Measurements from ENCODE around the gene PCLO. TPM values are rescaled to one million over a fixed set of nuclear protein-coding genes. Genes with fewer than 3 reads are reported as not detected.

The PCLO gene
- total RNA-seq, 1 experiment from 2014 or later: 3.1 TPM

DNA sequence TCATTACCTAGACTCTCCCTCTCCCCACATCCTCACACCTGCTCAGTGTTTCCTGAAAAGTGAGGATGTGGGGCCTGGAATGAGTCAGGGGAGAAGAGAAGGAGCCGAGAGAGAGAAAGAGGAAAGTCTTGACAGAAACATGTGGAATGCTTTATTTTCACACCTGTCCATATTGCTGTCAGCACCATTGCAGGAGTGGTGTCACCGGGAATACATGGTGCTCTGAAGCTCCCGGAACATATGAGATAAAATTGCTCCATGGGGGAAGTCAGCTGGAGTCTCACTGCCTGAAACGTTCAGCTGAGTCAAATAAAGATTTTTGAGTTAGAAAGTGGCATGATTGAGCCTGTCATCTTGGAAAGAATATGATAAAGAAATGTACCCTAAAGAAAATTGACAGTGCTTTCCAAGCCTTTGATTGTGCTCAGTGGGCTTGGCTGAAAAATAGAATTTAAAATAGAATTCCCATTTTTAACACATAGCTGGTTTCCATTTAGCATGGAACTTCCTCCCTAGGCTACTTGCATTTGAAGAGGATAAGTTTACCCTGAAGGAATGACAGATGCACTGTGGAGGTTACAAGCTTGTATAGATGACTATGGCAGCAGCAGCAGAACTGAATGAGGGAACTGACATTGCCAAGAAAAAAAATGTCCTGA lies 182.4 kb downstream of the PCLO start:
- Histone ChIP-seq H3K9me3 (ENCODE audit: control insufficient read depth, low read depth, low read length) (no peaks in the 10 kb centered on the region), H3K79me2 (ENCODE audit: insufficient read depth, low read length) (no peaks in the 10 kb centered on the region), H3K4me2 (ENCODE audit: insufficient read depth, insufficient read length, low read length) (no peak overlapping the region), H3K9ac (ENCODE audit: extremely low read depth, insufficient read length, low read length) (peak overlapping the region; percentile 14), H3K27ac (ENCODE audit: insufficient read length, low read depth, low read length) (no peak overlapping the region), H2AFZ (ENCODE audit: low read length) (no peak overlapping the region), H4K91ac (ENCODE audit: insufficient read length, low read depth, low read length) (no peak overlapping the region), H4K5ac (ENCODE audit: insufficient read length, low read depth, low read length) (no peak overlapping the region), H3K56ac (ENCODE audit: insufficient read length, low read depth, low read length) (no peak overlapping the region), H2AK5ac (ENCODE audit: insufficient read length, low read length) (no peak overlapping the region), H4K8ac (replicated peaks; ENCODE audit: insufficient read length, low read depth, low read length) (no peak overlapping the region), H3T11ph (ENCODE audit: low read length) (no peak overlapping the region), H2BK120ac (ENCODE audit: low read depth, low read length, poor library complexity, severe bottlenecking) (no peak overlapping the region), H2BK5ac (ENCODE audit: insufficient read length, low read length) (peak overlapping the region; percentile 53), H3K79me1 (ENCODE audit: insufficient read depth, low read depth, low read length, poor library complexity, severe bottlenecking) (no peaks in the 10 kb centered on the region), H3K18ac (ENCODE audit: insufficient read length, low read depth, low read length) (no peak overlapping the region), H3K4me1 (ENCODE audit: insufficient read depth, low read length) (no peaks in the 10 kb centered on the region), H3K4ac (ENCODE audit: low read depth, low read length) (no peak overlapping the region), H2BK20ac (ENCODE audit: low read depth, low read length, poor library complexity, severe bottlenecking) (no peak overlapping the region), H3K27me3 (ENCODE audit: insufficient read depth, low read length) (no peaks in the 10 kb centered on the region), H2BK12ac (ENCODE audit: insufficient read length, low read depth, low read length) (no peak overlapping the region), H4K20me1 (ENCODE audit: control insufficient read depth, insufficient read depth, insufficient read length) (no peaks in the 10 kb centered on the region), H3K23me2 (ENCODE audit: insufficient read length, low read depth, low read length, poor library complexity, severe bottlenecking) (no peaks in the 10 kb centered on the region), H3K14ac (ENCODE audit: insufficient read depth, low read length) (no peak overlapping the region), H2BK15ac (ENCODE audit: low read depth, low read length) (no peak overlapping the region; the same call in 1 of the 2 replicates), H3K23ac (ENCODE audit: insufficient read length, low read depth, low read length) (no peak overlapping the region)
- no peaks in the 10 kb centered on the region for H3K9me3 Mint-ChIP-seq
- no peaks in the 10 kb centered on the region for H3K36me3 Mint-ChIP-seq (ENCODE audit: insufficient read depth in 1 of 3, low read depth in 3 of 3)
- DNase-seq: no peak
- H3K4me3 Mint-ChIP-seq: no peak overlapping the region
- WGBS (ENCODE audit: extremely low coverage, insufficient read length, low lambda C conversion rate): no CpG with 5 or more reads among the region's 4 CpGs
- H3K27me3 Mint-ChIP-seq (ENCODE audit: low read depth): no peaks in the 10 kb centered on the region
- TF ChIP-seq, protein P1, sequence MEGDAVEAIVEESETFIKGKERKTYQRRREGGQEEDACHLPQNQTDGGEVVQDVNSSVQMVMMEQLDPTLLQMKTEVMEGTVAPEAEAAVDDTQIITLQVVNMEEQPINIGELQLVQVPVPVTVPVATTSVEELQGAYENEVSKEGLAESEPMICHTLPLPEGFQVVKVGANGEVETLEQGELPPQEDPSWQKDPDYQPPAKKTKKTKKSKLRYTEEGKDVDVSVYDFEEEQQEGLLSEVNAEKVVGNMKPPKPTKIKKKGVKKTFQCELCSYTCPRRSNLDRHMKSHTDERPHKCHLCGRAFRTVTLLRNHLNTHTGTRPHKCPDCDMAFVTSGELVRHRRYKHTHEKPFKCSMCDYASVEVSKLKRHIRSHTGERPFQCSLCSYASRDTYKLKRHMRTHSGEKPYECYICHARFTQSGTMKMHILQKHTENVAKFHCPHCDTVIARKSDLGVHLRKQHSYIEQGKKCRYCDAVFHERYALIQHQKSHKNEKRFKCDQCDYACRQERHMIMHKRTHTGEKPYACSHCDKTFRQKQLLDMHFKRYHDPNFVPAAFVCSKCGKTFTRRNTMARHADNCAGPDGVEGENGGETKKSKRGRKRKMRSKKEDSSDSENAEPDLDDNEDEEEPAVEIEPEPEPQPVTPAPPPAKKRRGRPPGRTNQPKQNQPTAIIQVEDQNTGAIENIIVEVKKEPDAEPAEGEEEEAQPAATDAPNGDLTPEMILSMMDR (conservative IDR thresholded peaks at IDR 0.05): no peak
- no peak overlapping the region; a peak in 1 of 7 replicates for H3K27ac Mint-ChIP-seq
- H3K4me1 Mint-ChIP-seq: peaks cover 0 to 5% of the 10 kb centered on the region in 2 experiments; a peak in 3 of 4 replicates
